Activated naive CD8-positive, alpha-beta T cell treated with anti-CD3 and anti-CD28 coated beads, Interleukin-2, amount 50 U/mL, for 24 hours (primary cell): Measurements from ENCODE around the gene FAM72C.
"Not testable (repeated sequence)": the region's sequence is repeated elsewhere in the genome, so short reads cannot be mapped to it uniquely, and the experiment has no call there.

Source experiments
- ATAC-seq: fragments of 150-1000 bp; cut with Tn5 transposase; one replicate; pipeline ENCODE4 v1.10.0; 2021
- DNase-seq: peaks from one replicate; pipeline ENCODE4 v3.0.0; 2021
- H3K27ac Mint-ChIP-seq: one replicate; pipeline ENCODE4 v1.8.0; 2021; ENCODE audit warnings: mild to moderate bottlenecking, mixed read lengths
- H3K27me3 Mint-ChIP-seq: one replicate; pipeline ENCODE4 v1.8.0; 2021; ENCODE audit warnings: mixed read lengths
- H3K36me3 Mint-ChIP-seq: one replicate; pipeline ENCODE4 v1.8.0; 2021; ENCODE audit warnings: low read depth, mixed read lengths
- H3K4me1 Mint-ChIP-seq: one replicate; pipeline ENCODE4 v1.8.0; 2021; ENCODE audit warnings: mixed read lengths
- H3K4me3 Mint-ChIP-seq: one replicate; pipeline ENCODE4 v1.8.0; 2021; ENCODE audit warnings: mild to moderate bottlenecking, moderate library complexity, mixed read lengths
- H3K9me3 Mint-ChIP-seq: one replicate; pipeline ENCODE4 v1.8.0; 2021; ENCODE audit warnings: mixed read lengths

FAM72C gene

GRCh38 chr1:143971924-143972700 is at the start of gene FAM72C:
FAM72C (minus strand) TSS chr1:143971986; CDS start chr1:143971141, 845 bp downstream.
- H3K4me1 Mint-ChIP-seq = not testable (repeated sequence)

GRCh38 chr1:144020001-144020738 is 48.4 kb upstream of the FAM72C start:
- H3K9me3 Mint-ChIP-seq = not testable (repeated sequence)

More at GRCh38 chr1:143971924-143972700, at the start of gene FAM72C:
- H3K9me3 Mint-ChIP-seq, H3K36me3 Mint-ChIP-seq, DNase-seq, H3K4me3 Mint-ChIP-seq, H3K27me3 Mint-ChIP-seq, H3K27ac Mint-ChIP-seq: not testable (repeated sequence)
- ATAC-seq = peak; percentile 87

GRCh38 chr1:144019101-144019500 is 47.3 kb upstream of the FAM72C start:
- not testable (repeated sequence) for H3K27me3 Mint-ChIP-seq, DNase-seq, H3K36me3 Mint-ChIP-seq, H3K27ac Mint-ChIP-seq, H3K4me1 Mint-ChIP-seq, H3K9me3 Mint-ChIP-seq, ATAC-seq, H3K4me3 Mint-ChIP-seq

More at GRCh38 chr1:144020001-144020738, 48.4 kb upstream of the FAM72C start:
- not testable (repeated sequence) for H3K27ac Mint-ChIP-seq, H3K4me3 Mint-ChIP-seq, H3K36me3 Mint-ChIP-seq, H3K27me3 Mint-ChIP-seq, H3K4me1 Mint-ChIP-seq, DNase-seq
- peak; percentile 88 for ATAC-seq

GRCh38 chr1:144015180-144015966 is 43.6 kb upstream of the FAM72C start:
- not testable (repeated sequence) for H3K27me3 Mint-ChIP-seq, H3K4me1 Mint-ChIP-seq, DNase-seq, H3K4me3 Mint-ChIP-seq, ATAC-seq, H3K36me3 Mint-ChIP-seq, H3K9me3 Mint-ChIP-seq, H3K27ac Mint-ChIP-seq

GRCh38 chr1:144014528-144014927 is 42.7 kb upstream of the FAM72C start:
- not testable (repeated sequence) for H3K27ac Mint-ChIP-seq, H3K4me3 Mint-ChIP-seq, H3K27me3 Mint-ChIP-seq, H3K36me3 Mint-ChIP-seq, DNase-seq, H3K9me3 Mint-ChIP-seq, ATAC-seq, H3K4me1 Mint-ChIP-seq

- H3K27me3 Mint-ChIP-seq, H3K9me3 Mint-ChIP-seq, H3K27ac Mint-ChIP-seq, ATAC-seq, H3K4me3 Mint-ChIP-seq, H3K36me3 Mint-ChIP-seq, DNase-seq, H3K4me1 Mint-ChIP-seq: not testable (repeated sequence)
Measured at GRCh38 chr1:144014121-144014520, 42.3 kb upstream of the FAM72C start.

- not testable (repeated sequence) for H3K9me3 Mint-ChIP-seq, DNase-seq, H3K4me3 Mint-ChIP-seq, H3K27me3 Mint-ChIP-seq, H3K4me1 Mint-ChIP-seq, H3K27ac Mint-ChIP-seq, H3K36me3 Mint-ChIP-seq
- ATAC-seq = peak; percentile 88
Measured at GRCh38 chr1:144012168-144012733, 40.5 kb upstream of the FAM72C start.

- ATAC-seq, H3K27ac Mint-ChIP-seq: not testable (repeated sequence)
Measured at GRCh38 chr1:144009410-144009809, 37.6 kb upstream of the FAM72C start.

GRCh38 chr1:144004259-144004658 is 32.5 kb upstream of the FAM72C start:
- not testable (repeated sequence) for ATAC-seq, H3K27me3 Mint-ChIP-seq, DNase-seq, H3K4me3 Mint-ChIP-seq, H3K27ac Mint-ChIP-seq, H3K9me3 Mint-ChIP-seq, H3K36me3 Mint-ChIP-seq, H3K4me1 Mint-ChIP-seq

More at GRCh38 chr1:144009410-144009809, 37.6 kb upstream of the FAM72C start:
- not testable (repeated sequence) for H3K27me3 Mint-ChIP-seq, DNase-seq, H3K4me3 Mint-ChIP-seq, H3K9me3 Mint-ChIP-seq, H3K36me3 Mint-ChIP-seq, H3K4me1 Mint-ChIP-seq

GRCh38 chr1:144003306-144004029 is 31.7 kb upstream of the FAM72C start:
- not testable (repeated sequence) for H3K36me3 Mint-ChIP-seq, H3K27me3 Mint-ChIP-seq, DNase-seq, H3K27ac Mint-ChIP-seq, ATAC-seq, H3K9me3 Mint-ChIP-seq, H3K4me3 Mint-ChIP-seq, H3K4me1 Mint-ChIP-seq

GRCh38 chr1:144002141-144002881 is 30.5 kb upstream of the FAM72C start:
- not testable (repeated sequence) for H3K36me3 Mint-ChIP-seq, ATAC-seq, H3K4me1 Mint-ChIP-seq, H3K4me3 Mint-ChIP-seq, H3K27ac Mint-ChIP-seq, H3K27me3 Mint-ChIP-seq, H3K9me3 Mint-ChIP-seq, DNase-seq

GRCh38 chr1:144001077-144001476 is 29.3 kb upstream of the FAM72C start:
- ATAC-seq, H3K27ac Mint-ChIP-seq, H3K36me3 Mint-ChIP-seq, DNase-seq, H3K9me3 Mint-ChIP-seq, H3K27me3 Mint-ChIP-seq, H3K4me3 Mint-ChIP-seq, H3K4me1 Mint-ChIP-seq: not testable (repeated sequence)

GRCh38 chr1:143996020-143996419 is 24.2 kb upstream of the FAM72C start:
- ATAC-seq, H3K27me3 Mint-ChIP-seq, H3K4me1 Mint-ChIP-seq, DNase-seq, H3K27ac Mint-ChIP-seq, H3K9me3 Mint-ChIP-seq, H3K36me3 Mint-ChIP-seq, H3K4me3 Mint-ChIP-seq: not testable (repeated sequence)
